Transverse colon (tissue), 3 donors: ENCODE results near the gene C19orf67.

ENCODE experiments used
- CTCF ChIP-seq, 5 experiments: fragments of 200-600 bp in 3 of 5; fragments of 450-650 bp in 2 of 5; sonication (generic) in 3 of 5; IDR thresholded peaks; 1 replicate in 2 of 5; 2 replicates in 3 of 5; pipeline ENCODE4 v1.5.1; 2016 to 2017; ENCODE audit warnings: antibody characterized with exemption in 5 of 5, inconsistent platforms in 3 of 5, mild to moderate bottlenecking in 2 of 5, moderate library complexity in 1 of 5
- POLR2A ChIP-seq: fragments of 450-650 bp; IDR thresholded peaks from one replicate; pipeline ENCODE4 v1.6.1; 2016; ENCODE audit warnings: antibody characterized with exemption, mild to moderate bottlenecking, moderate library complexity

GRCh38 chr19:14116525-14116917 is 30.9 kb upstream of the C19orf67 start:
- no peak for TF ChIP-seq CTCF (IDR thresholded peaks at IDR 0.05)
- no peak for TF ChIP-seq POLR2A
